ENCODE results near the gene TBC1D32.
A peak's percentile ranks its signal among the peaks of the same experiment; 100 is the strongest.
"Not testable (repeated sequence)": the region's sequence is repeated elsewhere in the genome, so short reads cannot be mapped to it uniquely, and the experiment has no call there.

Gene TBC1D32

GRCh38 chr6:121334299-121335086, at the start of gene TBC1D32:
Gene TBC1D32 (minus strand): TSS chr6:121334480. CDS start chr6:121334430, 50 bp downstream.
- peak; percentile 90 for DNase-seq (ENCODE audit: low spot score)

- no peak for DNase-seq (ENCODE audit: low spot score)
Measured at GRCh38 chr6:121383478-121383877, 49.2 kb upstream of the TBC1D32 start.

DNA sequence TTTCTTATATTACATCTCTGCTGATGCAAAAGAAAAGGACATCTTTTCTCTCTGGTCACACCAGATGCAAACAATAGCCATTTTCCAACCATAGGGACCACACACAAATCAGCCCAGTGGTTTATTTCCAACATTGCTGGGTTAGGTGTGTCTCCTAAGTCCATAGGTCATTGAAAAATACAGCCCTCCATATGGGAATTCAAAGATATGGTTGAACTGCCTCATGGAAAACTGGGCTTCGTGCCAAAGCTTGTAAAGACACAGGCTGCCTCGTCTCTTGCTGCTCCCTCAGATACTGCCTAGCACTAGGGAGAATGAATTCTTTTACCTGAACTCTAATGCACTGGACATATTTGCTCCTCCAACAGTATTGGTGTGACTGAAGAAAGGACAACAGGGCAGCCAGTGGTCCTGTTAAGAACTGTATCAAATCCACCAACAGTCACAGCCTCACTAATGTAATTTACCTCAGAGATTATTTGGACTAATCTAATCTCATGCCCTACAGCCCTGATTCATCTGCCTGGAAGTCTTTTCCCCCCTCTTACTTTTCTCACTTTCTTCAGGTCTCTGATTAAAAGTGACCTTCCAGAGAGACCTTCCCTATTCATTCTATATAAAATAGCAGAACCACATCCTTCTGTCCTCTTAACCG, 48.3 kb upstream of the TBC1D32 start:
- DNase-seq (ENCODE audit: low spot score) = no peak

GRCh38 chr6:121376411-121376810, 42.1 kb upstream of the TBC1D32 start:
- DNase-seq (ENCODE audit: low spot score) = no peak

- not testable (repeated sequence) for DNase-seq (ENCODE audit: low spot score)
Measured at GRCh38 chr6:121374219-121374618, 39.9 kb upstream of the TBC1D32 start.

DNA sequence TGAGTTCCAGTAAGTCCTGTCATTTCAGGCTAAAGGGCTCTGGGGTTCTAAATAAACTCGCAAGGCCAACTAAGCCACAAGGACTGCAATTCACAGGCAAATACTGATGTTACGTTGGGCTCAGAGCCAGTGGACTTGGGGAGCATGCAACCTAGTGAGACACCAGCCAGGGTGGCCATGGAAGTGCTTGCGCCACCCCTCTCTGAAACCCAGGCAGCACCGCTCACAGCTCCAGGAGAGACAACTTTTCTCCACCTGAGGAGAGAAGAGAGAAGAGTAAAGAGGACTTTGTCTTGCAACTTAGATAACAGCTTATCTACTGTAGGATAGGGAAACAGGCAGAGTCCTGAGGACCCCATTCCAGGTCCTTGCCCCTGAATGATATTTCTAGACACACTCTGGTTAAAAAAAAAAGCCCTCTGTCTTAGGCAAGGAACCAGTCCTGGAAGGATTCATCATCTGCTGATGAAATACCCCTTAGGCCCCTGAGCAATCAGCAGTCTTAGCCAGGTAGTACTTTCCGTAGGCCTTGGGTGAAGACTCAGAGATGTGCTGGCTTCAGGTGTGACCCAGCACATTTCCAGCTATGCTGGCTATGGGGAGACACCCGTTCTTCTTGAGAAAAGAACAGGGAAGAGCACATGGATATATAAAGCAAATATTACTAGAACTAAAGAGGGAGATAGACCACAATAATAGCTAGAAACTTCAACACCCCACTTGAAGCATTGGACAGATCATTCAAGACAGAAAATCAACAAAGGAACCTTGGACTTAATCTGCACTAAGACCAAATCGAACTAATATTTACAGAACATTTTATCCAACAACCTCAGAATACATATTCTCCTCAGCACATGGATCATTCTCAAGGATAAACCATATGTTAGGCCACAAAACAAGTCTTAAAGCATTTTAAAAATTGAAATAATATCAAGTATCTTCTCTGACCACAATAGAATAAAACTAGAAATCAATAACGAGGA, 31.5 kb upstream of the TBC1D32 start:
- no peak for DNase-seq (ENCODE audit: low spot score)

DNA sequence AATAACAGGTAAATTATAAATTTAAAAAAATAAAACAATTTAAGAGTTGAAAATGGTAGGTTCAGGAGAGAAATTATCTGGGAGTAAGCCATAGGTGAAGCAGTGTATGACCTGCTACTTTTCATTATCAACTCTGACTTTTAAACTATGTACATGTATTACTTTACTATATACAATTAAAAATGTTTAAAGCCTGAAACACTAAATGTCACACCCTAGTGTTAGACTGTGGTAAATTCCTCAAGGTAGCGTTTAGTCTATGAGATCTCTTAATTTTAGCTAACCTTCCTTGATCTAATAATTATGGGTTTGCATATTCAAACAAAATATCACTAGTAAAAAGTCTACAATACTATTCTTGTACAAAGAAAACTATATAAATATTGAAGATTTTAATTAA, 22.3 kb upstream of the TBC1D32 start:
- no peak for DNase-seq (ENCODE audit: low spot score)

DNA sequence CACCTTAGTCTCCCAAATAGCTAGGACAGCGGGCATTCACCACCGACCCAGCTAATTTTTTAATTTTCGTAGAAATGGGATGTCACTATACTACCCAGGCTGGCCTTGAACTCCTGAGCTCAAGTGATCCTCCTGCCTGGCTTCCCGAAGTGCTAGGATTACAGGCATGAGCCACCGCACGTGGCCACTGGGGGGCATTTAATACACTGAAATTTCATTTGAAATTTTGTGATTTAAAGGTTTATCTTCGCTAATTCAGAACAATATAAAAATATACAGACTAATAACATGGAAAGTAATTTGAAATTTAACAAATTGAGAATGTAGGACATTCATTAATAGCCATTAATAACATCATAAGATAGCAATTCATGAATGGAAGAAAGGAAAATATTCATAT, 20.5 kb upstream of the TBC1D32 start:
- DNase-seq (ENCODE audit: low spot score) = no peak

DNA sequence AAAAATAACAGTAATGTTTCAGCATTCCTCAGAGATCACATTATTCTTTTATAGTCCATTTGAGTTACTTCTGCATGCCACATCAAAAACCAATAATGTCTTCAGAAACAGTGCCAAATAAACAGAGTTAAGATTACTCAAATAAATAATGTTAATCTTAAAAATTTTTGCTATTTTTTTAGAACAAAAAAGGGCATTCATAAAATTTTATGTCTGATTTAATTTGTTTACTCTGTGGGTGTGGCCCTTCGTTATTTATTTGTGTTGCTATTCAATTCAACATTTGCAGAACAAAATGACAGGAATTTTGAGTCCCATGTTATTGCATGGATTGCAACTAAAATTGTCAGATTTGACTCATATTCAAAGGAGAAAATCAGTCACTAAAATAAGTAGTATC, 18.7 kb upstream of the TBC1D32 start:
- no peak for DNase-seq (ENCODE audit: low spot score)

DNA sequence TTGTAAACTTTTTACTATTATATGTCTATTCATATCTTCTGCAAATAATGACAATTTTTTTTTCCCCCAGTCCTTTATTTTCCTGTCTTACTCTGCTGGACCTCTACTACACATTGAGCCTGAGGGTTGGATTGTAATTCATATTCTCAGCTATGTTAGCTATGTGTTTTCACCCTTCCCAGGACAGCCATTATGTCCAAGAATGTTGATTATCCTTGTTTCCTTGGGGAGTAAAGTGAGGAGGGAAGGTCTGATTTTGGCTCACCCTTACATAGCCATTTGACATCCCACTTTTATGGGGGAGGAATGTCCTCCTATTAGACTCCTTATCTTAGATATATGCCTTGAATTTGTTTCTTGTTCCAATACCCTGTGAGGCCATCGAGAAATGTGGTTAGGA, 17.6 kb upstream of the TBC1D32 start:
- no peak for DNase-seq (ENCODE audit: low spot score)

- no peak for DNase-seq (ENCODE audit: low spot score)
Measured at GRCh38 chr6:121349596-121349995, 15.3 kb upstream of the TBC1D32 start.

DNA sequence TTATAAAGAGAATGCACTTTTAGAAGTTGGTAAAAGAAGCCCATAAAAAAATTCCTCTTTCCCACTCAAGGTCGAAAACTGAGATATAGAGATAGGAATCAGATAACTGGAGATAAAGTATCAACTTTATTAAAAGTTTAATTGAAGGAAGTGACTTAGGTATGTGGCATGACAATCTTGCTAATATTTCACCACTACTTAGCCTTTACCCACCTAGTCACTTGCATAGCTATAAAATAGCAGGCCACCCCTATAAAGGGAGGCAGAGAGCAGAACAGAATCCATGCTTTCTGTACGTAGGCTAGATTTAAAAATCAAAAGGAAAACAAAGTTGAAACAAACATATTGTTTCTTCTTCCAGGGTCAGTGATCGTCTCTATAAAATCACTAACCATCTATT, 13.2 kb upstream of the TBC1D32 start:
- no peak for DNase-seq (ENCODE audit: low spot score)

DNA sequence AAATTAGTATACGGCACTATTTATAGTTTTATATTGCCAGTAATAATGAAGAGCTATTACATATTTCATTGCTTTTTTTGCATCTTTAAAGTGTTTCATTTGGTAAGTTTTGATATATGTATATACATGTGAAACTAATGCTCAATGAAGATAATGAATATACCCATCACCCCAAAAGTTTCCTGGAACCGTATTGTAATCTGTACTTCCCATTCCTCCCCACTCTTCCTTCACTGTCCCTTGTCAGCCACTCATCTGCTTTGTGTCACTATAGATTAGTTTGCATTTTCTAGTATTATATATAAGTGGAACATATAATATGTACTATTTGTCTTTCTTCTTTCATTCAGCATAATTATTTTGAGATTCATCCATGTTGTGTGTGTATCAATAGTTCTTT, 10.3 kb upstream of the TBC1D32 start:
- no peak for DNase-seq (ENCODE audit: low spot score)

GRCh38 chr6:121339639-121340226, 5.5 kb upstream of the TBC1D32 start:
- no peak for DNase-seq (ENCODE audit: low spot score)

- DNase-seq (ENCODE audit: low spot score) = no peak
Measured at GRCh38 chr6:121338956-121339355, 4.7 kb upstream of the TBC1D32 start.

GRCh38 chr6:121338366-121338765, 4.1 kb upstream of the TBC1D32 start:
- DNase-seq (ENCODE audit: low spot score) = no peak

GRCh38 chr6:121335087-121336008, 1.1 kb upstream of the TBC1D32 start:
- no peak for DNase-seq (ENCODE audit: low spot score)

GRCh38 chr6:121333694-121334093, 586 bp downstream of the TBC1D32 start:
- not testable (repeated sequence) for DNase-seq (ENCODE audit: low spot score)

- no peak for DNase-seq (ENCODE audit: low spot score)
Measured at GRCh38 chr6:121333196-121333595, 1.1 kb downstream of the TBC1D32 start.

DNA sequence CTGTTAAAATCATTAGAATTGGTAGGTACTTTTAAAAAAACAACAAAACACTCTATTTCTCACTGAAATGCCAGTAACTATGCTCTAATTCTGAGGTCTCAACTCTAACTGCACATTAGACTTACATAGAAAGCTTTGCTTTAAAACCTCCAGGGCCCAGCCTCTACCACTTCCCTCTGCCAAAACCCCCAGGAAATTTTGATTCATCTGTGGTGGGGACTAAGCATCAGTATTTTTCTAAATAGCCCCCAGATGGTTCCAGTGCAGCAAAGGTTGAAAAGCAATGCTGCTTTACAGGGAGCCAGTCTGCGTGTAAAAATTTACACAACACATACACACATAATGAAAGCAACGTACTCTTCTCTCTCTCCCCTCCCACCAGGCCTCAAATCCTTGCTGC, 3.8 kb downstream of the TBC1D32 start:
- DNase-seq (ENCODE audit: low spot score) = no peak

- no peak for DNase-seq (ENCODE audit: low spot score)
Measured at GRCh38 chr6:121321282-121321681, 13.0 kb downstream of the TBC1D32 start.
